SK-N-SH (cell line): ENCODE measurements around the gene POLR3H. TPM values are rescaled to one million over a fixed set of nuclear protein-coding genes. Genes with fewer than 3 reads are reported as not detected.

Source experiments
- CTCF ChIA-PET: fragments of 300-600, 350-600 bp; formaldehyde crosslinking; extraction: SDS; loops from one replicate; lab custom pipeline; 2021; lab: Yijun Ruan, JAX
- POLR2A ChIA-PET: fragments of 350-600 bp; sonication (Branson Sonifier 250); formaldehyde crosslinking; extraction: SDS; loops from one replicate; lab custom pipeline; 2020; ENCODE audit warnings: antibody characterized with exemption, inconsistent platforms; lab: Yijun Ruan, JAX
- DNase-seq: peaks from one replicate; pipeline ENCODE4 v3.0.0; 2012
- H2AFZ ChIP-seq: fragments of 200-600 bp; sonication (generic); 2 replicates; pipeline ENCODE4 v1.8.1; 2016; ENCODE audit warnings: antibody characterized with exemption, mild to moderate bottlenecking, low read depth
- H3F3A ChIP-seq: fragments of 200-600 bp; sonication (generic); replicated peaks from 2 replicates; pipeline ENCODE3; 2016; ENCODE audit warnings: antibody characterized with exemption, mild to moderate bottlenecking; ENCODE audit not compliant: insufficient read depth
- H3K27ac ChIP-seq, 2 experiments: fragments of 200-500 bp in 1 of 2; fragments of 200-600 bp in 1 of 2; sonication (Bioruptor generic) in 1 of 2; sonication (generic), shearing (Covaris generic) in 1 of 2; 2 replicates each; pipeline versions ENCODE4 v1.5.1 to v1.6.1; 2014 to 2016; ENCODE audit warnings: low read depth in 2 of 2, inconsistent platforms in 1 of 2, low read length in 1 of 2, mild to moderate bottlenecking in 1 of 2, mixed read lengths in 1 of 2
- H3K27me3 ChIP-seq: fragments of 200-600 bp; sonication (generic), shearing (Covaris generic); 2 replicates; pipeline ENCODE4 v1.6.1; 2016; ENCODE audit warnings: mixed run types; ENCODE audit not compliant: insufficient read depth
- H3K36me3 ChIP-seq, 2 experiments: fragments of 200-500 bp in 1 of 2; fragments of 200-600 bp in 1 of 2; sonication (Bioruptor generic) in 1 of 2; sonication (generic) in 1 of 2; replicated peaks in 1 of 2; 2 replicates each; pipeline versions ENCODE3 to v1.5.1; 2014 to 2016; ENCODE audit warnings: low read length in 1 of 2, mild to moderate bottlenecking in 1 of 2; ENCODE audit not compliant: insufficient read depth in 2 of 2, control insufficient read depth in 1 of 2
- H3K4me1 ChIP-seq, 2 experiments: fragments of 200-500 bp in 1 of 2; fragments of 200-600 bp in 1 of 2; sonication (Bioruptor generic) in 1 of 2; sonication (generic), shearing (Covaris generic) in 1 of 2; 2 replicates each; pipeline versions ENCODE4 v1.5.1 to v1.6.1; 2014 to 2016; ENCODE audit warnings: low read depth in 1 of 2, low read length in 1 of 2, mixed run types in 1 of 2; ENCODE audit not compliant: insufficient read depth in 2 of 2, control insufficient read depth in 1 of 2
- H3K4me2 ChIP-seq: fragments of 200-600 bp; sonication (generic), shearing (Covaris generic); 2 replicates; pipeline ENCODE4 v1.6.1; 2017; ENCODE audit warnings: mixed run types
- H3K4me3 ChIP-seq, 2 experiments: fragments of 200-500 bp in 1 of 2; fragments of 200-600 bp in 1 of 2; sonication (Bioruptor generic) in 1 of 2; sonication (generic), shearing (Covaris generic) in 1 of 2; 2 replicates each; pipeline versions ENCODE4 v1.5.1 to v1.8.1; 2014 to 2016; ENCODE audit warnings: low read depth in 2 of 2, inconsistent platforms in 1 of 2, low read length in 1 of 2, mild to moderate bottlenecking in 1 of 2, mixed read lengths in 1 of 2, moderate library complexity in 1 of 2
- H3K79me2 ChIP-seq: fragments of 200-600 bp; sonication (generic); 2 replicates; pipeline ENCODE4 v1.8.1; 2017; ENCODE audit warnings: mild to moderate bottlenecking; ENCODE audit not compliant: insufficient read depth
- H3K9ac ChIP-seq: fragments of 200-600 bp; sonication (generic); 2 replicates; pipeline ENCODE4 v1.6.1; 2017; ENCODE audit warnings: mixed run types
- H3K9me2 ChIP-seq: fragments of 200-600 bp; sonication (generic); 2 replicates; pipeline ENCODE4 v1.6.1; 2017; ENCODE audit warnings: mixed run types
- H3K9me3 ChIP-seq: fragments of 200-600 bp; sonication (generic); 2 replicates; pipeline ENCODE4 v1.6.1; 2017; ENCODE audit warnings: mixed run types, mild to moderate bottlenecking, moderate library complexity
- H4K20me1 ChIP-seq: fragments of 200-600 bp; sonication (generic); 2 replicates; pipeline ENCODE4 v1.6.1; 2017; ENCODE audit warnings: mild to moderate bottlenecking, mixed run types; ENCODE audit not compliant: insufficient read depth
- FOSL2 ChIP-seq: IDR thresholded peaks from 2 replicates; pipeline ENCODE4 v1.4.0; 2012; ENCODE audit warnings: low read depth, mild to moderate bottlenecking, moderate library complexity, borderline replicate concordance
- FOXM1 ChIP-seq: IDR thresholded peaks from 2 replicates; pipeline ENCODE4 v1.4.0; 2012; ENCODE audit warnings: low read depth, mild to moderate bottlenecking
- GABPA ChIP-seq: IDR thresholded peaks from 2 replicates; pipeline ENCODE4 v1.4.0; 2012; ENCODE audit warnings: low read depth, mild to moderate bottlenecking
- JUND ChIP-seq: IDR thresholded peaks from 2 replicates; pipeline ENCODE4 v1.4.0; 2012
- MXI1 ChIP-seq: IDR thresholded peaks from 2 replicates; pipeline ENCODE4 v1.6.1; 2012; ENCODE audit warnings: mild to moderate bottlenecking, low read depth, low read length, improper control_type of control experiment
- RAD21 ChIP-seq: IDR thresholded peaks from 2 replicates; pipeline ENCODE4 v1.6.1; 2012; ENCODE audit warnings: mild to moderate bottlenecking, low read length
- RXRA ChIP-seq: IDR thresholded peaks from 2 replicates; pipeline ENCODE4 v1.4.0; 2012; ENCODE audit warnings: low read depth, mild to moderate bottlenecking, borderline replicate concordance
- SMC3 ChIP-seq: IDR thresholded peaks from 2 replicates; pipeline ENCODE4 v1.6.1; 2012; ENCODE audit warnings: low read depth, low read length, improper control_type of control experiment
- TAF1 ChIP-seq: IDR thresholded peaks from 2 replicates; pipeline ENCODE4 v1.6.1; 2012; ENCODE audit warnings: low read depth, mild to moderate bottlenecking, low read length, moderate library complexity, borderline replicate concordance
- TEAD4 ChIP-seq: IDR thresholded peaks from 2 replicates; pipeline ENCODE4 v1.4.0; 2012; ENCODE audit warnings: mild to moderate bottlenecking, borderline replicate concordance; ENCODE audit not compliant: insufficient read depth
- YY1 ChIP-seq: IDR thresholded peaks from 2 replicates; pipeline ENCODE4 v1.4.0; 2012; ENCODE audit warnings: low read depth, mild to moderate bottlenecking
- whole genome bisulfite sequencing: methylation state at CpG from one replicate; pipeline ENCODE4 v1.1.6; 2017; ENCODE audit warnings: low lambda C conversion rate; 5-methylcytosine and 5-hydroxymethylcytosine counted together
- polyA plus RNA-seq, 3 experiments: library from polyadenylated mRNA; depleted of rRNA; stranded (reverse); fragments of >200 nt; gene quantifications; 2 replicates each; pipeline ENCODE4 v1.2.3, GENCODE V29; 2012
- TF ChIP-seq, protein P1 (sequence below): fragments of 200-600 bp; sonication (generic); IDR thresholded peaks from 2 replicates; pipeline ENCODE4 v1.6.1; 2017; ENCODE audit warnings: antibody characterized with exemption, mild to moderate bottlenecking, moderate library complexity
- TF ChIP-seq, protein P2 (sequence below): IDR thresholded peaks from 2 replicates; pipeline ENCODE4 v1.4.0; 2012; ENCODE audit warnings: low read depth, borderline replicate concordance
- TF ChIP-seq, protein P3 (sequence below): IDR thresholded peaks from 2 replicates; pipeline ENCODE4 v1.4.0; 2012; ENCODE audit warnings: low read depth
- TF ChIP-seq, protein P4 (sequence below): IDR thresholded peaks from 2 replicates; pipeline ENCODE4 v1.4.0; 2012; ENCODE audit warnings: low read depth, borderline replicate concordance

The POLR3H gene
- polyA plus RNA-seq, 1 of the 3 experiments (the other 2 are of a cell fraction): 22.9 TPM

DNA sequence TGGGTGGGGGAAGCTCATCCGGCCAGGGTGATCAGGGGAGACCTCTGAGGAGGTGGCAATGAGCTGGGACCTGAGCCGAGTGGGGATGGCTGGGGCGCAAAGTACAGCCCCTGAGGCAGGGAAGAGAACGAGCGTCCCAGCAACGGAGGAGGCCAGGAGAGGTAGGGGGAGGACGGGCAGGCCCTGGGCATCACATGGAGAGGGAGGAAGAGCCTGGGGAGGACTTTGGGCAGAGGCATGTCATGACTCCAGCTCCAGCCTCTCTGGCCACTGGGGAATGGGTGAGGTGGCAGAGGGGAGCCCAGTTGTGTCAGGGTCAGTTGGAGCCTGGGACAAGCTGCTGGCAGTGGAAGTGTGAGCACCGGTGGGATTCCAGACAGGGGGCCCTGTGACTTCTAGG is 33.8 kb upstream of the POLR3H start (continued):
- TF ChIP-seq GABPA (no peak), TEAD4 (no peak), YY1 (no peak), JUND (no peak)

DNA sequence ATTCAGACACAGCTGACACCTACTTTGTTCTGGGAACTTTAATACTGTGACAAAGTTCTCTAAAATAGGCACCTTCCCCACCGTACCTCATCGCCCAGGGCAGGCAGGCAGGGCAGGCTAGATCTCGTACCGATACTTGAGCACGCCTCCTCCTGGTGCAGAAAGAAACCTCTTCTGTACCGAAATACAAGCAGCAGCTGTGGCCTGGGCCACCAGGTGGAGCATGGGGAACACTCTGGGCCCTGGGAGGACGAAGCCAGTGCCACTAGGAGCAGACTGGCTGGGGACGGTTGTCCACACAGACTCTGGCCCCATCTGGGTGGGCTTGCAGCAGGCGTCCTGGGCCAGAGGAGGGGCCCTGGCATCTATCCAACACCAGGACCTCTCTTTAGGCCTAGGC is 32.6 kb upstream of the POLR3H start:
- H3K36me3 ChIP-seq: no peaks in the 10 kb centered on the region
- no peaks in the 10 kb centered on the region; a peak in 1 of 4 replicates for H3K4me1 ChIP-seq
- H4K20me1 ChIP-seq: no peaks in the 10 kb centered on the region
- no peak overlapping the region for H3K27ac ChIP-seq
- no peak overlapping the region for H2AFZ ChIP-seq
- H3K4me2 ChIP-seq: no peak overlapping the region
- CTCF ChIA-PET: interaction anchor here (0.5 to 1.7 kb wide), 4 partner anchors 12 to 81 kb away, joined by 3 to 10 read pairs (median 4); partner anchors contain the start of gene PMM1
- WGBS: 100% methylated on average over 2 of the region's 9 CpGs
- no peaks in the 10 kb centered on the region for H3K9me3 ChIP-seq
- no peak overlapping the region for H3K9ac ChIP-seq
- POLR2A ChIA-PET: interaction anchor here (1.3 kb wide), 1 partner anchor 13 kb away, joined by 4 read pairs; the partner anchor contains the start of gene PMM1
- no peaks in the 10 kb centered on the region for H3F3A ChIP-seq
- H3K4me3 ChIP-seq: no peak overlapping the region
- DNase-seq: peak; percentile 58
- H3K9me2 ChIP-seq: no peaks in the 10 kb centered on the region
- H3K79me2 ChIP-seq: no peaks in the 10 kb centered on the region
- TF ChIP-seq TEAD4: no peak
- TF ChIP-seq, protein P1, sequence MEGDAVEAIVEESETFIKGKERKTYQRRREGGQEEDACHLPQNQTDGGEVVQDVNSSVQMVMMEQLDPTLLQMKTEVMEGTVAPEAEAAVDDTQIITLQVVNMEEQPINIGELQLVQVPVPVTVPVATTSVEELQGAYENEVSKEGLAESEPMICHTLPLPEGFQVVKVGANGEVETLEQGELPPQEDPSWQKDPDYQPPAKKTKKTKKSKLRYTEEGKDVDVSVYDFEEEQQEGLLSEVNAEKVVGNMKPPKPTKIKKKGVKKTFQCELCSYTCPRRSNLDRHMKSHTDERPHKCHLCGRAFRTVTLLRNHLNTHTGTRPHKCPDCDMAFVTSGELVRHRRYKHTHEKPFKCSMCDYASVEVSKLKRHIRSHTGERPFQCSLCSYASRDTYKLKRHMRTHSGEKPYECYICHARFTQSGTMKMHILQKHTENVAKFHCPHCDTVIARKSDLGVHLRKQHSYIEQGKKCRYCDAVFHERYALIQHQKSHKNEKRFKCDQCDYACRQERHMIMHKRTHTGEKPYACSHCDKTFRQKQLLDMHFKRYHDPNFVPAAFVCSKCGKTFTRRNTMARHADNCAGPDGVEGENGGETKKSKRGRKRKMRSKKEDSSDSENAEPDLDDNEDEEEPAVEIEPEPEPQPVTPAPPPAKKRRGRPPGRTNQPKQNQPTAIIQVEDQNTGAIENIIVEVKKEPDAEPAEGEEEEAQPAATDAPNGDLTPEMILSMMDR: peak; percentile 39
- TF ChIP-seq RAD21: peak; percentile 50
- no peaks in the 10 kb centered on the region for H3K27me3 ChIP-seq

DNA sequence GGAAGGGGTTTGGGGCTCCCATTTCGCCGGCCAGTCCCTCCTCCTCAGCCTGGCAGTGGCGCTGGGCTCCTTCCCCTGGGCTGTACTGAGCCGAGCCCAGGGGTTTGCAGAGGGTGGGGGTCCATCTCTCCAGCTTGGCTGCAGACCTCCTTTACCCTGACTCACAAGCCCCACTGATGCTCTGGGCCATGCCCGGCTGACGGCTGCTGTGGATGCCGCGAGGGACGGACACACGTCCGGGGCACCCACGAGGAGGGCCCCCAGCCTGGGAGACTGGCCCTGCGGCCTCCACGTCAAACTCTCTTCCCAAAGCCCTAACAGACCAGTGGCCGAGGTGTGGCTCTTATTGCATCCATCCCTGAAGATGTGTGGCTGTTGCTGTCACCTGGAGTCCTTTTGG is 31.3 kb upstream of the POLR3H start:
- ChIA-PET POLR2A (no interaction called here), CTCF (interaction anchor here (1.5 to 1.7 kb wide), 2 partner anchors 13 to 22 kb away, joined by 5 to 10 read pairs; partner anchors contain the start of gene PMM1)
- no peak overlapping the region for H2AFZ ChIP-seq
- no peak overlapping the region for H3K4me2 ChIP-seq
- H3K4me3 ChIP-seq: no peak overlapping the region
- no peaks in the 10 kb centered on the region for H3K36me3 ChIP-seq
- WGBS: no CpG with 5 or more reads among the region's 15 CpGs
- H3K4me1 ChIP-seq: no peaks in the 10 kb centered on the region; a peak in 1 of 4 replicates
- no peaks in the 10 kb centered on the region for H3F3A ChIP-seq
- TF ChIP-seq, protein P2, sequence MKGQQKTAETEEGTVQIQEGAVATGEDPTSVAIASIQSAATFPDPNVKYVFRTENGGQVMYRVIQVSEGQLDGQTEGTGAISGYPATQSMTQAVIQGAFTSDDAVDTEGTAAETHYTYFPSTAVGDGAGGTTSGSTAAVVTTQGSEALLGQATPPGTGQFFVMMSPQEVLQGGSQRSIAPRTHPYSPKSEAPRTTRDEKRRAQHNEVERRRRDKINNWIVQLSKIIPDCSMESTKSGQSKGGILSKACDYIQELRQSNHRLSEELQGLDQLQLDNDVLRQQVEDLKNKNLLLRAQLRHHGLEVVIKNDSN: no peak
- no peak for TF ChIP-seq FOXM1
- no peak for TF ChIP-seq MXI1
- TF ChIP-seq FOSL2: no peak
- TF ChIP-seq RXRA: no peak
- no peak for TF ChIP-seq TAF1
- TF ChIP-seq, protein P3, sequence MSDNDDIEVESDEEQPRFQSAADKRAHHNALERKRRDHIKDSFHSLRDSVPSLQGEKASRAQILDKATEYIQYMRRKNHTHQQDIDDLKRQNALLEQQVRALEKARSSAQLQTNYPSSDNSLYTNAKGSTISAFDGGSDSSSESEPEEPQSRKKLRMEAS: no peak
- no peak for TF ChIP-seq GABPA
- TF ChIP-seq, protein P4, sequence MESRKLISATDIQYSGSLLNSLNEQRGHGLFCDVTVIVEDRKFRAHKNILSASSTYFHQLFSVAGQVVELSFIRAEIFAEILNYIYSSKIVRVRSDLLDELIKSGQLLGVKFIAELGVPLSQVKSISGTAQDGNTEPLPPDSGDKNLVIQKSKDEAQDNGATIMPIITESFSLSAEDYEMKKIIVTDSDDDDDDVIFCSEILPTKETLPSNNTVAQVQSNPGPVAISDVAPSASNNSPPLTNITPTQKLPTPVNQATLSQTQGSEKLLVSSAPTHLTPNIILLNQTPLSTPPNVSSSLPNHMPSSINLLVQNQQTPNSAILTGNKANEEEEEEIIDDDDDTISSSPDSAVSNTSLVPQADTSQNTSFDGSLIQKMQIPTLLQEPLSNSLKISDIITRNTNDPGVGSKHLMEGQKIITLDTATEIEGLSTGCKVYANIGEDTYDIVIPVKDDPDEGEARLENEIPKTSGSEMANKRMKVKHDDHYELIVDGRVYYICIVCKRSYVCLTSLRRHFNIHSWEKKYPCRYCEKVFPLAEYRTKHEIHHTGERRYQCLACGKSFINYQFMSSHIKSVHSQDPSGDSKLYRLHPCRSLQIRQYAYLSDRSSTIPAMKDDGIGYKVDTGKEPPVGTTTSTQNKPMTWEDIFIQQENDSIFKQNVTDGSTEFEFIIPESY: no peak
- TF ChIP-seq SMC3: no peak
- no peaks in the 10 kb centered on the region for H4K20me1 ChIP-seq
- no peaks in the 10 kb centered on the region for H3K27me3 ChIP-seq
- H3K79me2 ChIP-seq: no peaks in the 10 kb centered on the region
- H3K9me3 ChIP-seq: no peaks in the 10 kb centered on the region
- DNase-seq: no peak
- no peak overlapping the region for H3K9ac ChIP-seq
- H3K27ac ChIP-seq: no peak overlapping the region
- no peaks in the 10 kb centered on the region for H3K9me2 ChIP-seq
